GM18505 (cell line): ENCODE results near the gene EVC2.

Experiments
- ATAC-seq: cut with Tn5 transposase; IDR thresholded peaks from one replicate; pipeline ENCODE4 v1.9.1; 2021; ENCODE audit not compliant: unreplicated experiment
- POLR2A ChIP-seq: IDR thresholded peaks from 4 replicates; pipeline ENCODE4 v1.6.1; 2011; ENCODE audit warnings: borderline replicate concordance; ENCODE audit not compliant: insufficient read depth, insufficient read length; ENCODE audit errors: extremely low read depth

EVC2 gene

GRCh38 chr4:5703831-5704230, 4.5 kb downstream of the EVC2 start:
- ATAC-seq = no peak
- TF ChIP-seq POLR2A = no peak

GRCh38 chr4:5701971-5702370, 6.4 kb downstream of the EVC2 start:
- no peak for TF ChIP-seq POLR2A
- ATAC-seq = no peak

DNA sequence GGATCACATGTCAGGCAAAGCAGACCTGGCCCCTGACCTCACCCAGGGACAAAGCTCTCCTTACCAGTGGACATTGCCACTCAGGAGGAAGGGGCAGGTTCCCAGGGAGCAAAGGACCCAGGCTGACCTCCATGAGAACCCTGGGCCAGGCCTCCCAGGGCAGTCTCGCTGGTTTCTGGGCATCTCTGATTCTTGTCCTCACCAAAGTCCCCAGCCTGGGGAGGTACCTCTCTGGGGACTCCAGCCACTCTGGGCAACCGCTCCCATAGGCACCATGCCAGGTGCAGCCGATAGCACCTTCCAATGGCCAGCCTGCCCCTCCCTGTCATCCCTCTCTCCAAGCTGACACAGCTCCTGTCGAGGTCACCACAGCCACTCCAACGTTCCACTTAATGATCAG, 7.9 kb downstream of the EVC2 start:
- no peak for TF ChIP-seq POLR2A
- no peak for ATAC-seq

- no peak for TF ChIP-seq POLR2A
- ATAC-seq = no peak
These were observed 12.0 kb downstream of the EVC2 start for GRCh38 chr4:5696341-5696740.

DNA sequence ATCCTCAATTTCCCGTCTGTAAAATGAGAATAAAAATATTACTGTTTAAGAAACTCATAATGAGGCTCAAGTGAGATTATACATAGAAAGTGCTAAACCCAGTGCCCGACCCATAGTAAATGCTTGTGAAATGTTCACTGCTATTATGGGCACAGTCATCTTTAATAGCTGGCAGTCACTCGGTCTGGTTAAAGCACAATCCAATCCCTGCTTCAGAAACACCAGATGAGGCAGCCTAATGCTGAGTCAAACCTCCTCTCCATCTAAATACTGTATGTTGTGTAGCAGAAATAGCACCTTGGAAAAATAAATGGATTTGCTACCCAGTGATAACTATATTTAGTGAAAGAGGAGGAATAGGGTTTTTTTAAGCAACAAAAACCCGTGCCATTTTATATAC, 14.5 kb downstream of the EVC2 start:
- ATAC-seq = no peak
- TF ChIP-seq POLR2A = no peak

DNA sequence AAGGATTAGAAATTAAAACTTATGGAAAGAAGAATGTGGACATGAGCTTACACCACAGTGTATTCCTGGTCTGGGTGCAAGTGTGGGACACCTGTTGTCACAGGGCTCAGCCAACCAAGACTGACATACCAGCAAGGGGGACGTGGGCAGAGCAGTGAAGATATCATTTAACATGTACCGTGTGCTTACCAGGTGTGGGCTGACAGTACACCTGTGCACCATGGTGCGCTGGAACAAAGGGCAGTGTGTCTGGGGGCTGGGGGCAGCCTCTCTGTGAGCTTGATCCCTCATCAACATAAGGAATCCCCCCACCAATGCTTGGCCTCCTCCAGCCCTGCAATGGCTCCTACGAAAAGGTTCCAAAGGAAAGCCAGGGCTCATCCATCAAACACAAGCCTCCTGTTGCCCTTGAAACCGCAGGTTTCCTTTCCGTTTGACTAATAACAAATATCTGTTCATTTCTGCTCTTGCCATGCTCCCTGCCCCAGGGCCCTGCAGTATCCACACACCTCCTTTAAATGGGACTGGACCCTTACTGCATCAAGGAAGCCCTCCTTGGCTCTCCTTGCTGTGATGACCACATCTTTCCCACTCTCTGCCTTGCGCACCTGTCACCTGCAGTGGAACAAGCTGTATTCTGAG, 16.7 kb downstream of the EVC2 start:
- ATAC-seq = no peak
- no peak for TF ChIP-seq POLR2A

DNA sequence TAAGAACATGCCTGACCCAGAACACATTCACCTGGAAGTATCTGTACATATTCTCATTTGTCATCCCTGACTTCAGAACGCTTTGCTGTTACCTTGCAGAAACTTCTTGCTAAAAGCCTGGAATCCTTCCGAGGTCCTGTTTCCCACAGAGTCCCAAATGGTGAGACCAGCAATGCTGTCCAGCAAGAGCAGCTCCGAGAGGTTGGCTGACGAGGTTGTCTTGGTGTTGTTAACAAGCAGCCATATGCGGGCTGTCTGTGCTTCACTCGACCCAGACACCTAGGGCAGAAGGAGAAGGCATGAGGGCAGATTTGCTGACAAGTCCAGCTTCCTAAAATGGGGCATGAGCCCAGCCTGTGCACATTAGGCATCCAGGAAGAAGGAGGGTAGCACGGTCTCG, 19.3 kb downstream of the EVC2 start:
- no peak for ATAC-seq
- no peak for TF ChIP-seq POLR2A

DNA sequence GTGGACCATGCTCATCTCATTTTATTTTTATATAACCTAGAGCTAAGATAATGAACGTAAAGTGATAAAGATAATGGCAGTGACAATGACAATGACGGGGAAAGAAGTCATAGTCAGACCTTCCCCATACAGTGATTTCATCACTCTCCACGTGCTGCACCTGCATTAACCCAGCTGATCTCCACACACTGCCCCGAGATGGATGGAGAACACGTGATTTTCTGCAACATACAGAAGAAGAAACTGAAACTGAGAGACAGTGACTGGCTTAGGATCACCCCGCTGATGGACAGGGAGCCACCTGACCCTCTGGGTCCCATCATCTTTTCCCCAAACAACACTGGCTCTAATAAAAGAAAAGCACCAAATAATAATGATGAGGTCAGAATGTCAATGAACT, 22.0 kb downstream of the EVC2 start:
- no peak for ATAC-seq

GRCh38 chr4:5685296-5685695, 23.1 kb downstream of the EVC2 start:
- TF ChIP-seq POLR2A = no peak
- ATAC-seq = no peak

More for the DNA sequence above, 22.0 kb downstream of the EVC2 start:
- TF ChIP-seq POLR2A = no peak

DNA sequence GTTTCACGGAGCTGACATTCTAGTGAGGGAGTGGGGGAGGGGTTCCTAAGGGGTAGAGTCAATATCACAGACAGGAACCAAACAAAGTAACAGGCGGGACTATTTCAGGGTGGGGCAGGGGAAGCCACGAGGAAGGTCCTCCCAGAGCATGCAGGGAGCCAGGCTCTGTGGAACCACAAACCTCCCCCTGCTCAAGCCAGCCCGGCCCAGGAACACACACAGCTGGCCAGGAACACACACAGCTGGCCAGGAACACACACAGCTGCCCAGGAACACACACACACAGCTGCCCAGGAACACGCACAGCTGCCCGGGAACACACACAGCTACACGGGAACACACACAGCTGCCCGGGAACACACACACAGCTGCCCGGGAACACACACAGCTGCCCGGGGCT, 24.8 kb downstream of the EVC2 start:
- TF ChIP-seq POLR2A = no peak
- ATAC-seq = no peak

- no peak for ATAC-seq
- TF ChIP-seq POLR2A = no peak
These were observed 29.4 kb downstream of the EVC2 start for GRCh38 chr4:5678977-5679376.

DNA sequence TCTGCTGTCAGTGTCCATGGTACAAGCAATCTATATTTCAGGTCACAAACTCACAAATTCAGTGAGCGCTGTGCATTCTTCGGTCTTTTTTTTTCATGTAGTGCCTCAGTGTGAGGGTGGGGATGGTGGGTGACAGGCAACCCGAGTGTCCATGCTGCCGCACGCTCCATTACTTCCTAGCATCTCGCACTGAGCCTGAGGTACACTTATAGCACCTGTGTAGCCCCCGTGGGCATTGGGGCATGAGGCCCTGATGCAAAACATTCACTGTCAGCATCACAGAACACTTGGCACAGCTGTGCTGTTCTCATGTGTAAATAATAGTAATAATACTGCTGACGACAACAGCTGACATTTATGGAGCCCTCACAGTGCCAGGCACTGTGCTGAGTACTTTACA, 31.6 kb downstream of the EVC2 start:
- no peak for ATAC-seq
- no peak for TF ChIP-seq POLR2A

DNA sequence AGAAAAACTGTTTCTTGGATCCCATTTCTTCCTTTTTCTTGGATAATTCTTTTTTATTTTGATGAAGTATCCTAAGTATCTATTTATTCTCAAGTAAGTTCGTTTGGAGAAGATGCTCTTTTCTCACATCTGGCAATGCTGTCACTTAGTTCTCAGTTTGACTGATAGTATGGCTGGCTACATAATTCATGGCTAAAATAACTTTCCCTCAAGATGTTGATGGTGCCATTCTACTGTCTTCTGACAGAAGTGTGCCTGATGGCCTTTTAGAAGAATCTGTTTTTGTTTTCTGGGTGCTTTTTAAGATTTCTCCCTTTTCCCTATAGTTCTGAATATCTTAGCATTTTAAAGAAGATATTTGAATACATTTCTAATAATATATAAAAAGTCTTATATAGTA, 41.6 kb downstream of the EVC2 start:
- no peak for TF ChIP-seq POLR2A
- ATAC-seq = no peak

GRCh38 chr4:5664778-5665177, 43.6 kb downstream of the EVC2 start:
- no peak for TF ChIP-seq POLR2A
- no peak for ATAC-seq

GRCh38 chr4:5662555-5662954, 45.8 kb downstream of the EVC2 start:
- no peak for ATAC-seq
- TF ChIP-seq POLR2A = no peak
